GM23248 (cell line): ENCODE results near the gene PSMD6.

Source experiments
- EZH2 ChIP-seq: fragments of 200-600 bp; sonication (generic); IDR thresholded peaks from 2 replicates; pipeline ENCODE4 v1.6.1; 2018; ENCODE audit warnings: antibody characterized with exemption, mild to moderate bottlenecking; ENCODE audit not compliant: insufficient read depth, poor library complexity, severe bottlenecking
- EZH2phosphoT487 ChIP-seq: fragments of 200-600 bp; sonication (generic); IDR thresholded peaks from 2 replicates; pipeline ENCODE4 v1.6.1; 2018; ENCODE audit warnings: antibody characterized with exemption, moderate library complexity, mild to moderate bottlenecking, low read depth; ENCODE audit not compliant: insufficient read depth

- TF ChIP-seq EZH2 (no peak), EZH2phosphoT487 (no peak)
Observed at GRCh38 chr3:64057231-64057630, 33.9 kb upstream of the PSMD6 start.
